GM19043 (cell line): ENCODE results near the gene BMERB1.

Experiments
- ATAC-seq: cut with Tn5 transposase; IDR thresholded peaks from one replicate; pipeline ENCODE4 v1.9.1; 2021; ENCODE audit warnings: low read depth; ENCODE audit not compliant: unreplicated experiment

BMERB1 gene

GRCh38 chr16:15581127-15581815 is 146.9 kb downstream of the BMERB1 start:
- no peak for ATAC-seq

- no peak for ATAC-seq
Measured at GRCh38 chr16:15583526-15583925, 149.1 kb downstream of the BMERB1 start.

GRCh38 chr16:15585956-15586355 is 151.6 kb downstream of the BMERB1 start:
- no peak for ATAC-seq

- no peak for ATAC-seq
Measured at GRCh38 chr16:15586716-15587115, 152.3 kb downstream of the BMERB1 start.

- no peak for ATAC-seq
Measured at GRCh38 chr16:15587152-15587825, 152.9 kb downstream of the BMERB1 start.

- ATAC-seq: no peak
Measured at GRCh38 chr16:15592324-15592723, 157.9 kb downstream of the BMERB1 start.

- no peak for ATAC-seq
Measured at GRCh38 chr16:15593235-15593634, 158.8 kb downstream of the BMERB1 start.

- ATAC-seq: no peak
Measured at GRCh38 chr16:15594711-15595320, 160.4 kb downstream of the BMERB1 start.

- no peak for ATAC-seq
Measured at GRCh38 chr16:15597135-15597534, 162.7 kb downstream of the BMERB1 start.

GRCh38 chr16:15597822-15598647 is 163.6 kb downstream of the BMERB1 start:
- no peak for ATAC-seq

- ATAC-seq: no peak
Measured at GRCh38 chr16:15598648-15599190, 164.3 kb downstream of the BMERB1 start.

GRCh38 chr16:15599303-15600070 is 165.1 kb downstream of the BMERB1 start:
- ATAC-seq: no peak

- no peak for ATAC-seq
Measured at GRCh38 chr16:15601212-15601879, 167.0 kb downstream of the BMERB1 start.

- no peak for ATAC-seq
Measured at GRCh38 chr16:15602285-15603044, 168.1 kb downstream of the BMERB1 start.

- no peak for ATAC-seq
Measured at GRCh38 chr16:15604460-15605440, 170.4 kb downstream of the BMERB1 start.

GRCh38 chr16:15605839-15606517 is 171.6 kb downstream of the BMERB1 start:
- ATAC-seq: no peak
